Measurements from ENCODE around the gene ANKRD28.
"Not testable (repeated sequence)": the region's sequence is repeated elsewhere in the genome, so short reads cannot be mapped to it uniquely, and the experiment has no call there.

Gene ANKRD28

DNA sequence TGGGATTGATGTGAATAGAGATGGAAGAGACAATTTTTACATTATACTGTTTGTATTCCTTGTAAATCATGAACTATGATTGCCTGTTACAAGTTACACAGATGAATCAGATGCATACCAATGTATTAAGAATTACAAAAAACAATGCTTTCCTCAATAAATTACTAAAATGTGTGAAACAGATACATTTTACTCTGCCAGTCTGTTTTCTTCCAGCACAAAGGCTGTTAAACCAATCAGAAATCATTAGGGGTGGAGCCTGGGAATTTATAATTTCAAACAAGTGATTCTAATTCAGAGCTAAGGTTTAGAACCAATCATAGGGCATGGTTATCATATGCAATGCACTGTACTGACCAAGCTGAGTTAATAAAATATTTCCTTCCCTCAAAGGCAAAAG, 21.8 kb upstream of the ANKRD28 start:
- DNase-seq (ENCODE audit: insufficient read length) (no peak), FAIRE-seq (peak; percentile 38)
- TF ChIP-seq POLR2A (IDR thresholded peaks at IDR 0.05; ENCODE audit: low read depth, low read length): no peak
- TF ChIP-seq POLR2AphosphoS5 (IDR thresholded peaks at IDR 0.05; ENCODE audit: low read depth, low read length): no peak
- no peak for TF ChIP-seq TAF1 (IDR thresholded peaks at IDR 0.05; ENCODE audit: borderline replicate concordance, low read depth, low read length)

DNA sequence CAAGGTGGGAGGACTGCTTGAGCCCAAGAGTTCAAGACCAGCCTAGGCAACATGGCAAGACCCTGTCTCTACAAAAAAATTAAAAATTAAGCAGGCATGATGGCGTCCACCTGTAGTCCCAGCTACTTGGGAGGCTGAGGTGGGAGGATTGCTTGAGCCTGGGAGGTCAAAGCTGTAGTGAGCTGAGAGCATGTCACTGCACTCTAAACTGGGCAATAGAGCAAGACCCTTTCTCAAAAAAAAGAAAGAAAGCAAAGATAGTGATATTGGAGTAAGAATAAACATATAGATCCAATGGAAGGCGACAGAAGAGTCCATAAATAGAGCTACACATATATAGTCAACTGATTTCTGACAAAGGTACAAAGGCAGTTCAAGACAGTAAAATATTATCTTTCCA, 21.3 kb upstream of the ANKRD28 start:
- DNase-seq (ENCODE audit: insufficient read length) (no peak), FAIRE-seq (no peak)
- TF ChIP-seq POLR2A (IDR thresholded peaks at IDR 0.05; ENCODE audit: low read depth, low read length) (no peak), POLR2AphosphoS5 (IDR thresholded peaks at IDR 0.05; ENCODE audit: low read depth, low read length) (no peak), TAF1 (IDR thresholded peaks at IDR 0.05; ENCODE audit: borderline replicate concordance, low read depth, low read length) (no peak)

DNA sequence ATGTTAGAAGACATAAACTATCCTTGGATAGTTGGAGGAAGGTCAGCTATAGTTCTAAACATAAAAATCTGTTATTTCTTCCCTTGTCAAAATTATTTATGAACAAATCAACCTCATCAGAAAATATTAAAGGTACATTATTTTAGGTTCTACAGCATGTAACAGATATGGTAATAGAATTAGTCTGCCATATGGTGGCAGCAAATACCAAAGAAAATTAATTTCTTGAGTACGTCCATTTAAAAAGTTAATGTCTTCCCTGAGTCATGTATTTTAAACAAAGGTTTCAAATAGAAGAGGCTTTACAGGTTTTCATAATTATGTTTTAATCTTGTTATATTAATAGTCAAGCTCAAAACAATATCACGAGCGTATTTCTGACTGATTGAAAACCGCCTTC, 17.9 kb upstream of the ANKRD28 start:
- no peak for DNase-seq (ENCODE audit: insufficient read length)
- peak; percentile 42 for FAIRE-seq
- TF ChIP-seq POLR2A (IDR thresholded peaks at IDR 0.05; ENCODE audit: low read depth, low read length) (no peak), POLR2AphosphoS5 (IDR thresholded peaks at IDR 0.05; ENCODE audit: low read depth, low read length) (no peak), TAF1 (IDR thresholded peaks at IDR 0.05; ENCODE audit: borderline replicate concordance, low read depth, low read length) (no peak)

- DNase-seq (ENCODE audit: insufficient read length); FAIRE-seq: not testable (repeated sequence)
These were observed 15.3 kb upstream of the ANKRD28 start for GRCh38 chr3:15813079-15813478.

DNA sequence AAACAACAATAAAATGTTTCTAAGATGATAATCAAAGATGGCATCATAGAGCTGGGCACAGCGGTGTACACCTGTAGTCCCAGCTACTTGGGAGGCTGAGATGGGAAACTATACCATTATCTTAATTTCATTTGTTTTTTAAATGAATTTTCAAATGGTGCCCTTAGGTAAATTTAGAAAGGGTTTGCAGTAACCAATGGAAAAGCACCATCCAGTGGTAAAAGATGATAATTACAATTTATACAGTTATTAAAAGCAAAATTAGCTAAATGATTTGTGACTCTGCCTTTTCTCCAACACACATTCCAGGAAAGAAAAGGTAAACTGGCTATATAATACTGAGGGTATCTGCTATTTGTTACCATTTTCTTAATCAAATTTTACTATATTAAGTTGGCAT, 14.4 kb upstream of the ANKRD28 start:
- TF ChIP-seq POLR2AphosphoS5 (IDR thresholded peaks at IDR 0.05; ENCODE audit: low read depth, low read length) (no peak), POLR2A (IDR thresholded peaks at IDR 0.05; ENCODE audit: low read depth, low read length) (no peak), TAF1 (IDR thresholded peaks at IDR 0.05; ENCODE audit: borderline replicate concordance, low read depth, low read length) (no peak)
- DNase-seq (ENCODE audit: insufficient read length): no peak
- FAIRE-seq: no peak

- FAIRE-seq (peak; percentile 24), DNase-seq (ENCODE audit: insufficient read length) (no peak)
- TF ChIP-seq TAF1 (IDR thresholded peaks at IDR 0.05; ENCODE audit: borderline replicate concordance, low read depth, low read length) (no peak), POLR2A (IDR thresholded peaks at IDR 0.05; ENCODE audit: low read depth, low read length) (no peak), POLR2AphosphoS5 (IDR thresholded peaks at IDR 0.05; ENCODE audit: low read depth, low read length) (no peak)
These were observed 12.9 kb upstream of the ANKRD28 start for GRCh38 chr3:15810702-15811101.

GRCh38 chr3:15809313-15809712, 11.5 kb upstream of the ANKRD28 start:
- FAIRE-seq: peak; percentile 44
- TF ChIP-seq POLR2A (IDR thresholded peaks at IDR 0.05; ENCODE audit: low read depth, low read length) (no peak), TAF1 (IDR thresholded peaks at IDR 0.05; ENCODE audit: borderline replicate concordance, low read depth, low read length) (no peak), POLR2AphosphoS5 (IDR thresholded peaks at IDR 0.05; ENCODE audit: low read depth, low read length) (no peak)
- DNase-seq (ENCODE audit: insufficient read length): no peak

- TF ChIP-seq POLR2AphosphoS5 (IDR thresholded peaks at IDR 0.05; ENCODE audit: low read depth, low read length) (no peak), TAF1 (IDR thresholded peaks at IDR 0.05; ENCODE audit: borderline replicate concordance, low read depth, low read length) (no peak), POLR2A (IDR thresholded peaks at IDR 0.05; ENCODE audit: low read depth, low read length) (no peak)
- FAIRE-seq: no peak
- DNase-seq (ENCODE audit: insufficient read length): no peak
These were observed 11.0 kb upstream of the ANKRD28 start for GRCh38 chr3:15808679-15809310.

- TF ChIP-seq POLR2A (IDR thresholded peaks at IDR 0.05; ENCODE audit: low read depth, low read length) (no peak), POLR2AphosphoS5 (IDR thresholded peaks at IDR 0.05; ENCODE audit: low read depth, low read length) (no peak), TAF1 (IDR thresholded peaks at IDR 0.05; ENCODE audit: borderline replicate concordance, low read depth, low read length) (no peak)
- DNase-seq (ENCODE audit: insufficient read length): peak; percentile 4
- FAIRE-seq: peak; percentile 93
These were observed 8.0 kb upstream of the ANKRD28 start for GRCh38 chr3:15805756-15806266.

GRCh38 chr3:15804553-15805095, 6.8 kb upstream of the ANKRD28 start:
- FAIRE-seq: peak; percentile 92
- no peak for DNase-seq (ENCODE audit: insufficient read length)
- TF ChIP-seq POLR2A (IDR thresholded peaks at IDR 0.05; ENCODE audit: low read depth, low read length): no peak
- TF ChIP-seq TAF1 (IDR thresholded peaks at IDR 0.05; ENCODE audit: borderline replicate concordance, low read depth, low read length): no peak
- no peak for TF ChIP-seq POLR2AphosphoS5 (IDR thresholded peaks at IDR 0.05; ENCODE audit: low read depth, low read length)

GRCh38 chr3:15803921-15804320, 6.1 kb upstream of the ANKRD28 start:
- no peak for TF ChIP-seq TAF1 (IDR thresholded peaks at IDR 0.05; ENCODE audit: borderline replicate concordance, low read depth, low read length)
- TF ChIP-seq POLR2A (IDR thresholded peaks at IDR 0.05; ENCODE audit: low read depth, low read length): no peak
- TF ChIP-seq POLR2AphosphoS5 (IDR thresholded peaks at IDR 0.05; ENCODE audit: low read depth, low read length): no peak
- FAIRE-seq: no peak
- no peak for DNase-seq (ENCODE audit: insufficient read length)

DNA sequence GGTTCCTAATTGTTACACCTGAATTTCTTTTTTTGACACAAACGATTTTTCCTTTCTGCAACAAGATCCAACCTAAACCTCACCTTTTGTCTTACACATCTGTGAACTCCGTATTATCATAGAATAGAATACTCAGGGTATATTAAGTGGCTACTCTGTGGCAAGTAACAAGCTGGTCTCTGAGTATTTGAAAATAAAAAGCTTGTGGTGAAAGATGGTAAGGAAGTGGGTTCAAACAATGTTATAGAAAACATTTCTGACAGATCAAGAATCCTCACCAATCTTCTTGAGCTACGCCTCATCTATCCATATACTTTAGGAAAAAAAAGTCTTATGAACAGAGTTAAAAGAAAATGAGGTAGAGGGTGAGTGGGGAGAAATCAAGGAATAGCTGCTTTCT, 3.5 kb upstream of the ANKRD28 start:
- DNase-seq (ENCODE audit: insufficient read length) (no peak), FAIRE-seq (no peak)
- TF ChIP-seq POLR2AphosphoS5 (IDR thresholded peaks at IDR 0.05; ENCODE audit: low read depth, low read length) (no peak), POLR2A (IDR thresholded peaks at IDR 0.05; ENCODE audit: low read depth, low read length) (no peak), TAF1 (IDR thresholded peaks at IDR 0.05; ENCODE audit: borderline replicate concordance, low read depth, low read length) (no peak)
